Measurements from ENCODE around the gene HEPH. TPM values are rescaled to one million over a fixed set of nuclear protein-coding genes. Genes with fewer than 3 reads are reported as not detected.

Gene HEPH
- total and polyA plus RNA-seq, 2 of the 8 experiments (the other 6 are each of a cell fraction or from before 2014, with no cell fraction given) = 20.2 to 41.4 TPM

GRCh38 chrX:66191563-66191962 lies 27.5 kb downstream of the HEPH start (continued):
- TF ChIP-seq CHD7 (IDR thresholded peaks at IDR 0.05; ENCODE audit: insufficient replicate concordance, low read length) (no peak), EZH2 (IDR thresholded peaks at IDR 0.05; ENCODE audit: low read depth, low read length, severe bottlenecking) (no peak), TAF1 (IDR thresholded peaks at IDR 0.05; ENCODE audit: low read depth, low read length) (no peak), SRF (IDR thresholded peaks at IDR 0.05; ENCODE audit: low read depth, low read length) (no peak), HDAC2 (IDR thresholded peaks at IDR 0.05; ENCODE audit: borderline replicate concordance in 1 of 2, low read depth in 2 of 2, low read length in 2 of 2) (no peak), FOSL1 (IDR thresholded peaks at IDR 0.05; ENCODE audit: insufficient read depth, low read depth, low read length) (no peak), RAD21 (IDR thresholded peaks at IDR 0.05 in 1 of 2, conservative IDR thresholded peaks at IDR 0.05 in 1 of 2; ENCODE audit: low read depth in 2 of 2, low read length in 2 of 2) (no peak), BCL11A (IDR thresholded peaks at IDR 0.05; ENCODE audit: low read depth in 2 of 2, low read length in 2 of 2) (no peak), CREB1 (IDR thresholded peaks at IDR 0.05) (no peak), CHD1 (IDR thresholded peaks at IDR 0.05; ENCODE audit: low read depth, low read length) (no peak)
